IMR-90 (cell line): ENCODE results near the gene URB1. TPM values are rescaled to one million over a fixed set of nuclear protein-coding genes. Genes with fewer than 3 reads are reported as not detected.

Experiments
- ATAC-seq: fragments of 200-7000 bp; cut with Tn5 transposase; 2 replicates; pipeline ENCODE4 v1.9.1; 2020; ENCODE audit warnings: low read depth, mild to moderate bottlenecking, moderate library complexity
- BruUV-seq: library from RNA; stranded (reverse); fragments of 400-500 nt; replicated peaks from 2 replicates; lab custom pipeline; 2021; lab: Mats Ljungman, UMichigan
- CTCF ChIA-PET: fragments of 300-600 bp; formaldehyde crosslinking; extraction: SDS; loops from one replicate; lab custom pipeline; 2021; ENCODE audit warnings: antibody characterized with exemption; lab: Yijun Ruan, JAX
- POLR2A ChIA-PET: fragments of 300-600 bp; sonication (Branson Sonifier 250); formaldehyde crosslinking; loops from one replicate; lab custom pipeline; 2022; ENCODE audit warnings: antibody characterized with exemption; ENCODE audit not compliant: unreplicated experiment; lab: Charles Lee
- DNase-seq: peaks from one replicate; pipeline ENCODE4 v3.0.0; 2013
- H2AFZ ChIP-seq: replicated peaks from 2 replicates; pipeline ENCODE3; 2013; ENCODE audit warnings: low read length, mild to moderate bottlenecking; ENCODE audit not compliant: poor library complexity
- H2AK5ac ChIP-seq: 2 replicates; pipeline ENCODE4 v1.6.1; 2013; ENCODE audit warnings: low read depth, low read length, inconsistent platforms
- H2AK9ac ChIP-seq: replicated peaks from 2 replicates; pipeline ENCODE3; 2013; ENCODE audit warnings: mild to moderate bottlenecking, low read depth, low read length, moderate library complexity; ENCODE audit not compliant: poor library complexity
- H2BK120ac ChIP-seq: 2 replicates; pipeline ENCODE4 v1.6.1; 2013; ENCODE audit warnings: low read depth, low read length, inconsistent platforms
- H2BK15ac ChIP-seq: 3 replicates; pipeline ENCODE4 v1.6.1; 2013; ENCODE audit warnings: low read depth, low read length, inconsistent platforms
- H2BK20ac ChIP-seq: 2 replicates; pipeline ENCODE4 v1.6.1; 2013; ENCODE audit warnings: low read depth, mild to moderate bottlenecking, inconsistent platforms, low read length, moderate library complexity
- H2BK5ac ChIP-seq: 2 replicates; pipeline ENCODE4 v1.6.1; 2013; ENCODE audit warnings: mild to moderate bottlenecking, low read depth, low read length, inconsistent platforms; ENCODE audit not compliant: poor library complexity, severe bottlenecking
- H3K14ac ChIP-seq: replicated peaks from 2 replicates; pipeline ENCODE4 v1.6.1; 2013; ENCODE audit warnings: low read depth, low read length, inconsistent platforms
- H3K18ac ChIP-seq: 2 replicates; pipeline ENCODE4 v1.6.1; 2013; ENCODE audit warnings: low read depth, low read length, control low read depth
- H3K23ac ChIP-seq: 2 replicates; pipeline ENCODE4 v1.6.1; 2013; ENCODE audit warnings: low read depth, low read length, inconsistent platforms
- H3K27ac ChIP-seq: 2 replicates; pipeline ENCODE4 v1.5.1; 2013; ENCODE audit warnings: mild to moderate bottlenecking, control low read depth, low read length; ENCODE audit not compliant: insufficient read depth
- H3K27me3 ChIP-seq: 2 replicates; pipeline ENCODE4 v1.6.1; 2013; ENCODE audit warnings: low read length; ENCODE audit not compliant: control insufficient read depth, insufficient read depth
- H3K36me3 ChIP-seq: 2 replicates; pipeline ENCODE4 v1.6.1; 2013; ENCODE audit warnings: low read length, mixed read lengths; ENCODE audit not compliant: control insufficient read depth, insufficient read depth
- H3K4ac ChIP-seq: 2 replicates; pipeline ENCODE4 v1.6.1; 2013; ENCODE audit warnings: low read depth, low read length, inconsistent platforms
- H3K4me1 ChIP-seq: 2 replicates; pipeline ENCODE4 v1.6.1; 2013; ENCODE audit warnings: low read length, mixed read lengths; ENCODE audit not compliant: control insufficient read depth, insufficient read depth
- H3K4me2 ChIP-seq: 2 replicates; pipeline ENCODE4 v1.6.1; 2013; ENCODE audit warnings: low read depth, mild to moderate bottlenecking, control low read depth, low read length, moderate library complexity
- H3K4me3 ChIP-seq: 2 replicates; pipeline ENCODE4 v1.5.1; 2013; ENCODE audit warnings: low read depth, mild to moderate bottlenecking, control low read depth, low read length, moderate library complexity; ENCODE audit not compliant: insufficient read depth
- H3K56ac ChIP-seq: 2 replicates; pipeline ENCODE4 v1.6.1; 2013; ENCODE audit warnings: low read length, inconsistent platforms; ENCODE audit not compliant: insufficient read depth; ENCODE audit errors: extremely low read depth
- H3K79me1 ChIP-seq, 2 experiments: 2 replicates each; pipeline ENCODE4 v1.6.1; 2013; ENCODE audit warnings: low read length in 2 of 2, inconsistent platforms in 1 of 2, low read depth in 1 of 2
- H3K9ac ChIP-seq: 2 replicates; pipeline ENCODE4 v1.6.1; 2013; ENCODE audit warnings: low read depth, low read length, control low read depth
- H3K9me1 ChIP-seq: 2 replicates; pipeline ENCODE4 v1.6.1; 2013; ENCODE audit warnings: low read length, inconsistent platforms; ENCODE audit not compliant: insufficient read depth
- H3K9me3 ChIP-seq: 2 replicates; pipeline ENCODE4 v1.6.1; 2013; ENCODE audit warnings: low read length; ENCODE audit not compliant: control insufficient read depth, insufficient read depth
- H4K20me1 ChIP-seq: 2 replicates; pipeline ENCODE4 v1.6.1; 2013; ENCODE audit warnings: low read length, inconsistent platforms; ENCODE audit not compliant: insufficient read depth
- H4K5ac ChIP-seq: 2 replicates; pipeline ENCODE4 v1.6.1; 2013; ENCODE audit warnings: mild to moderate bottlenecking, low read depth, low read length, control low read depth
- H4K8ac ChIP-seq, 2 experiments: 2 replicates each; pipeline ENCODE4 v1.6.1; 2013; ENCODE audit warnings: low read depth in 2 of 2, low read length in 2 of 2, control low read depth in 1 of 2, inconsistent platforms in 1 of 2
- H4K91ac ChIP-seq: 2 replicates; pipeline ENCODE4 v1.6.1; 2013; ENCODE audit warnings: low read depth, low read length, inconsistent platforms; ENCODE audit not compliant: insufficient read depth
- CTCF ChIP-seq: conservative IDR thresholded peaks from 2 replicates; pipeline ENCODE4 v1.5.1; 2012; ENCODE audit warnings: mild to moderate bottlenecking, low read depth, low read length, improper control_type of control experiment
- MAFK ChIP-seq: IDR thresholded peaks from 2 replicates; pipeline ENCODE4 v1.6.1; 2012; ENCODE audit warnings: low read depth, low read length, improper control_type of control experiment
- MXI1 ChIP-seq: IDR thresholded peaks from 2 replicates; pipeline ENCODE4 v1.6.1; 2012; ENCODE audit warnings: low read depth, mild to moderate bottlenecking, low read length, moderate library complexity, borderline replicate concordance
- NFE2L2 ChIP-seq: fragments of 150-350 bp; IDR thresholded peaks from 2 replicates; pipeline ENCODE4 v1.6.1; 2016; ENCODE audit warnings: low read depth, mild to moderate bottlenecking, low read length
- POLR2A ChIP-seq: IDR thresholded peaks from 2 replicates; pipeline ENCODE4 v1.6.1; 2012; ENCODE audit warnings: mild to moderate bottlenecking, low read depth, low read length
- RAD21 ChIP-seq: IDR thresholded peaks from 2 replicates; pipeline ENCODE4 v1.6.1; 2012; ENCODE audit warnings: low read length, improper control_type of control experiment
- USF2 ChIP-seq: fragments of 150-350 bp; IDR thresholded peaks from 2 replicates; pipeline ENCODE4 v1.6.1; 2017; ENCODE audit warnings: mild to moderate bottlenecking, antibody characterized with exemption, low read length, low read depth
- WGBS, 2 experiments: methylation state at CpG; one replicate each; pipeline versions ENCODE4 v1.1.5 to v1.1.7; 2013; ENCODE audit warnings: missing lambda C conversion rate in 2 of 2; ENCODE audit not compliant: insufficient read length in 1 of 2; ENCODE audit errors: extremely low coverage in 2 of 2; 5-methylcytosine and 5-hydroxymethylcytosine counted together
- dilution Hi-C: fragments of 300-500 bp; cut with HindIII; formaldehyde crosslinking; loops from one replicate; pipeline ENCODE4 v1.14.3; 2018; ENCODE audit warnings: low sequenced_read_pairs; ENCODE audit not compliant: unreplicated experiment
- in situ Hi-C: fragments of 300-500 bp; cut with MboI; formaldehyde crosslinking; loops from 3 replicates; pipeline ENCODE4 v1.14.3; 2019; ENCODE audit warnings: low sequenced_read_pairs, inconsistent platforms, mixed read lengths
- intact Hi-C: fragments of 100-400 bp; cut with micrococcal nuclease; formaldehyde crosslinking; loops from 2 replicates; pipeline ENCODE4 v1.10.0; 2022
- polyA plus RNA-seq, 3 experiments: library from polyadenylated mRNA; depleted of rRNA; stranded (reverse); fragments of >200 nt; gene quantifications; 2 replicates each; pipeline ENCODE4 v1.2.3, GENCODE V29; 2012; ENCODE audit warnings: low replicate concordance in 1 of 3
- total RNA-seq: library from RNA; depleted of rRNA; stranded (reverse); fragments of >200 nt; gene quantifications from 2 replicates; pipeline ENCODE4 v1.2.3, GENCODE V29; 2012

Gene URB1
- total and polyA plus RNA-seq, 2 of the 4 experiments (the other 2 are of a cell fraction), result 9.2 to 12.7 TPM

- no peak overlapping the region for H3K14ac ChIP-seq
- H3K9me1 ChIP-seq, result no peaks in the 10 kb centered on the region
- CTCF ChIA-PET, result interaction anchor here (1.6 kb wide), 1 partner anchor 36 kb away, joined by 3 read pairs; no protein-coding TSS in a partner anchor
- peaks cover 2% of the 10 kb centered on the region; the same call in 1 of the 2 replicates for H3K4me1 ChIP-seq
- BruUV-seq, result no TSS peak
- peaks cover 73% of the 10 kb centered on the region for H3K36me3 ChIP-seq
- ATAC-seq, result peak; percentile 61
- H4K20me1 ChIP-seq, result no peaks in the 10 kb centered on the region
- H4K91ac ChIP-seq, result no peak overlapping the region
- H2AFZ ChIP-seq, result no peak overlapping the region
- no peak overlapping the region for H2BK15ac ChIP-seq
- dilution Hi-C loops (no loop called here), intact Hi-C loops (no loop called here), in situ Hi-C loops (no loop called here)
- no peak overlapping the region for H2AK5ac ChIP-seq
- 0 out of 2 replicates have a peak, but pooled peaks have one; percentile 11 for TF ChIP-seq CTCF
- TF ChIP-seq RAD21, result no peak
- no peak for TF ChIP-seq MAFK
- TF ChIP-seq POLR2A, result no peak
- TF ChIP-seq NFE2L2, result no peak
- TF ChIP-seq MXI1, result no peak
- no peak for TF ChIP-seq USF2
- no peak overlapping the region for H4K8ac ChIP-seq
- no peak overlapping the region for H3K4me2 ChIP-seq
- H3K79me1 ChIP-seq, result peaks cover 10 to 14% of the 10 kb centered on the region in 2 experiments; a peak in 2 of 4 replicates
- POLR2A ChIA-PET, result no interaction called here
- DNase-seq, result no peak
- no peak overlapping the region for H2AK9ac ChIP-seq
- WGBS, 2 experiments, result 80% methylated on average over 1 of the region's 7 CpGs; no CpG with 5 or more reads in 1 of the 2 experiments
- no peak overlapping the region for H3K56ac ChIP-seq
- H2BK5ac ChIP-seq, result no peak overlapping the region
- H3K27me3 ChIP-seq, result no peaks in the 10 kb centered on the region
- H3K23ac ChIP-seq, result no peak overlapping the region
- H4K5ac ChIP-seq, result no peak overlapping the region
- no peak overlapping the region for H3K18ac ChIP-seq
- no peak overlapping the region for H3K4me3 ChIP-seq
- H3K9ac ChIP-seq, result no peak overlapping the region
- H3K9me3 ChIP-seq, result no peaks in the 10 kb centered on the region
- H2BK20ac ChIP-seq, result no peak overlapping the region
- no peak overlapping the region for H2BK120ac ChIP-seq
- no peak overlapping the region for H3K4ac ChIP-seq
- no peak overlapping the region for H3K27ac ChIP-seq
Measured at GRCh38 chr21:32359719-32360260, 33.0 kb downstream of the URB1 start.
